CD14-positive monocyte (primary cell): ENCODE data around the gene CTDSPL. TPM values are rescaled to one million over a fixed set of nuclear protein-coding genes. Genes with fewer than 3 reads are reported as not detected.

Experiments used
- DNase-seq, 3 donors: peaks; one replicate each; pipeline ENCODE4 v3.0.0-alpha.2; 2011 to 2022
- H2AFZ ChIP-seq: 2 replicates; pipeline ENCODE4 v1.6.0; 2012; ENCODE audit warnings: mild to moderate bottlenecking, low read depth, low read length, inconsistent platforms; ENCODE audit not compliant: insufficient read depth, poor library complexity, severe bottlenecking
- H3K27ac ChIP-seq, 2 donors: 1 replicate in 1 of 2; 2 replicates in 1 of 2; pipeline ENCODE4 v1.5.1; 2012 to 2013; ENCODE audit warnings: low read length in 2 of 2, control low read depth in 1 of 2, inconsistent platforms in 1 of 2, low read depth in 1 of 2, mild to moderate bottlenecking in 1 of 2
- H3K27me3 ChIP-seq, 2 donors: one replicate each; pipeline versions ENCODE4 v1.6.0 to v1.6.1; 2011 to 2013; ENCODE audit warnings: low read length in 2 of 2; ENCODE audit not compliant: control insufficient read depth in 2 of 2, insufficient read depth in 2 of 2
- H3K36me3 ChIP-seq, 2 donors: replicated peaks in 1 of 2; 1 replicate in 1 of 2; 2 replicates in 1 of 2; pipeline versions ENCODE4 v1.5.1 to v1.6.1; 2012 to 2013; ENCODE audit warnings: low read length in 2 of 2, control low read depth in 1 of 2, inconsistent platforms in 1 of 2, mild to moderate bottlenecking in 1 of 2; ENCODE audit not compliant: insufficient read depth in 2 of 2, control insufficient read depth in 1 of 2
- H3K4me1 ChIP-seq, 2 donors: 1 replicate in 1 of 2; 2 replicates in 1 of 2; pipeline versions ENCODE4 v1.5.1 to v1.6.1; 2012 to 2013; ENCODE audit warnings: low read length in 2 of 2, control low read depth in 1 of 2, inconsistent platforms in 1 of 2, mild to moderate bottlenecking in 1 of 2, moderate library complexity in 1 of 2; ENCODE audit not compliant: insufficient read depth in 2 of 2, control insufficient read depth in 1 of 2
- H3K4me2 ChIP-seq: replicated peaks from 2 replicates; pipeline ENCODE3; 2012; ENCODE audit warnings: low read length, moderate library complexity, mild to moderate bottlenecking; ENCODE audit not compliant: poor library complexity, severe bottlenecking; ENCODE audit errors: extremely low read depth
- H3K4me3 ChIP-seq, 3 experiments: fragments of 200-600 bp in 1 of 3; sonication (generic) in 1 of 3; replicated peaks in 1 of 3; 1 replicate in 2 of 3; 2 replicates in 1 of 3; pipeline ENCODE4 v1.5.1; 2011 to 2013; ENCODE audit warnings: low read length in 3 of 3, mild to moderate bottlenecking in 3 of 3, control low read depth in 2 of 3, low read depth in 2 of 3, inconsistent platforms in 1 of 3, moderate library complexity in 1 of 3
- H3K79me2 ChIP-seq: 2 replicates; pipeline ENCODE4 v1.6.0; 2012; ENCODE audit warnings: mild to moderate bottlenecking, control low read depth, inconsistent platforms, low read length, moderate library complexity; ENCODE audit not compliant: insufficient read depth
- H3K9ac ChIP-seq: 2 replicates; pipeline ENCODE4 v1.6.0; 2017; ENCODE audit warnings: low read length, mild to moderate bottlenecking; ENCODE audit not compliant: insufficient read depth, poor library complexity, severe bottlenecking
- H3K9me3 ChIP-seq, 2 donors: replicated peaks in 1 of 2; 1 replicate in 1 of 2; 2 replicates in 1 of 2; pipeline versions ENCODE4 v1.5.1 to v1.6.1; 2012 to 2013; ENCODE audit warnings: low read length in 2 of 2, control low read depth in 1 of 2; ENCODE audit not compliant: control insufficient read depth in 1 of 2, insufficient read depth in 1 of 2
- H4K20me1 ChIP-seq: 2 replicates; pipeline ENCODE4 v1.6.0; 2012; ENCODE audit warnings: mild to moderate bottlenecking, low read length, control low read depth, moderate library complexity; ENCODE audit not compliant: insufficient read depth
- H3K27ac Mint-ChIP-seq, 7 donors: one replicate each; pipeline ENCODE4 v1.8.0; 2020; ENCODE audit warnings: mild to moderate bottlenecking in 7 of 7, mixed read lengths in 7 of 7, moderate library complexity in 6 of 7, inconsistent platforms in 2 of 7
- H3K27me3 Mint-ChIP-seq, 3 donors: one replicate each; pipeline ENCODE4 v1.8.0; 2021 to 2022; ENCODE audit warnings: low read depth in 3 of 3, mild to moderate bottlenecking in 3 of 3, mixed read lengths in 3 of 3, moderate library complexity in 3 of 3, inconsistent platforms in 1 of 3
- H3K36me3 Mint-ChIP-seq, 2 donors: one replicate each; pipeline ENCODE4 v1.8.0; 2020; ENCODE audit warnings: mixed read lengths in 2 of 2, inconsistent platforms in 1 of 2, mild to moderate bottlenecking in 1 of 2
- H3K4me1 Mint-ChIP-seq: one replicate; pipeline ENCODE4 v1.8.0; 2020; ENCODE audit warnings: mild to moderate bottlenecking, mixed read lengths
- H3K4me3 Mint-ChIP-seq, 2 donors: one replicate each; pipeline ENCODE4 v1.8.0; 2020; ENCODE audit warnings: mild to moderate bottlenecking in 2 of 2, mixed read lengths in 2 of 2, moderate library complexity in 1 of 2
- H3K9me3 Mint-ChIP-seq, 7 donors: one replicate each; pipeline ENCODE4 v1.8.0; 2020 to 2022; ENCODE audit warnings: mixed read lengths in 7 of 7, mild to moderate bottlenecking in 6 of 7, moderate library complexity in 6 of 7, inconsistent platforms in 2 of 7
- CTCF ChIP-seq: fragments of 200-600 bp; IDR thresholded peaks from one replicate; pipeline ENCODE4 v1.8.0; 2022; ENCODE audit warnings: antibody characterized with exemption, mild to moderate bottlenecking
- WGBS: methylation state at CpG from one replicate; pipeline ENCODE4 v1.1.5; 2013; ENCODE audit warnings: missing lambda C conversion rate; ENCODE audit not compliant: insufficient coverage; 5-methylcytosine and 5-hydroxymethylcytosine counted together
- intact Hi-C, 2 donors: fragments of 100-400 bp; cut with micrococcal nuclease; formaldehyde crosslinking; loops; one replicate each; pipeline versions ENCODE4 v1.15.0 to v1.15.1; 2023
- polyA plus RNA-seq, 3 donors: library from polyadenylated mRNA; depleted of rRNA in 1 of 3; unstranded in 2 of 3; stranded (reverse) in 1 of 3; fragments of 300-500 nt in 2 of 3; fragments of >200 nt in 1 of 3; fragmentation: Illumina TruSeq in 2 of 3; gene quantifications; 1 replicate in 2 of 3; 2 replicates in 1 of 3; pipeline ENCODE4 v1.2.3, GENCODE V29; 2012 to 2021

The CTDSPL gene
- polyA plus RNA-seq, 3 donors: 0.15 to 0.69 (median 0.33) TPM

- no peak for TF ChIP-seq CTCF
- H3K36me3 ChIP-seq: peaks cover 39 to 66% of the 10 kb centered on the region in 2 donors
- no peaks in the 10 kb centered on the region for H3K9me3 ChIP-seq
- no peak overlapping the region for H3K9ac ChIP-seq
- H2AFZ ChIP-seq: no peak overlapping the region
- WGBS: 95% methylated on average over 2 of the region's 6 CpGs
- peaks cover 49% of the 10 kb centered on the region for H3K4me1 Mint-ChIP-seq
- peak overlapping the region in 5 of 7 donors; percentile 43 to 96 (median 67) for H3K27ac Mint-ChIP-seq
- peaks cover 48 to 73% of the 10 kb centered on the region in 2 donors for H3K36me3 Mint-ChIP-seq
- H3K4me2 ChIP-seq: no peak overlapping the region
- H4K20me1 ChIP-seq: no peaks in the 10 kb centered on the region
- no peaks in the 10 kb centered on the region for H3K27me3 ChIP-seq
- H3K4me3 Mint-ChIP-seq: no peak overlapping the region
- no peaks in the 10 kb centered on the region for H3K9me3 Mint-ChIP-seq
- peaks cover 40 to 56% of the 10 kb centered on the region in 2 donors for H3K4me1 ChIP-seq
- peaks cover 0 to 7% (median 4%) of the 10 kb centered on the region in 3 donors for H3K27me3 Mint-ChIP-seq
- H3K27ac ChIP-seq: peak overlapping the region in 1 of 2 donors; percentile 6
- H3K4me3 ChIP-seq: no peak overlapping the region
- no peak for DNase-seq
- peaks cover 32% of the 10 kb centered on the region for H3K79me2 ChIP-seq
- intact Hi-C loops: loop anchor here in 1 of 2 donors (5.0 kb wide), 1 partner anchor 33 kb away; no protein-coding TSS in a partner anchor
Measured at GRCh38 chr3:37999836-38000235, 138.2 kb downstream of the CTDSPL start.

- peak overlapping the region in 4 of 7 donors; percentile 6 to 84 (median 42) for H3K27ac Mint-ChIP-seq
- no peaks in the 10 kb centered on the region for H3K27me3 ChIP-seq
- TF ChIP-seq CTCF: no peak
- H3K4me1 ChIP-seq: peaks cover 35 to 50% of the 10 kb centered on the region in 2 donors
- WGBS: 100% methylated on average over 6 of the region's 6 CpGs
- H3K9me3 ChIP-seq: no peaks in the 10 kb centered on the region
- intact Hi-C loops: loop anchor here in 1 of 2 donors (5.0 kb wide), 1 partner anchor 33 kb away; no protein-coding TSS in a partner anchor
- H3K36me3 ChIP-seq: peaks cover 45 to 70% of the 10 kb centered on the region in 2 donors
- no peak overlapping the region for H3K4me3 ChIP-seq
- no peak overlapping the region for H3K4me2 ChIP-seq
- peaks cover 27% of the 10 kb centered on the region for H3K79me2 ChIP-seq
- peak overlapping the region in 1 of 2 donors; percentile 3 for H3K27ac ChIP-seq
- no peak overlapping the region for H2AFZ ChIP-seq
- H3K4me1 Mint-ChIP-seq: peaks cover 44% of the 10 kb centered on the region
- H3K9ac ChIP-seq: no peak overlapping the region
- no peaks in the 10 kb centered on the region for H4K20me1 ChIP-seq
- H3K36me3 Mint-ChIP-seq: peaks cover 53 to 78% of the 10 kb centered on the region in 2 donors
- H3K4me3 Mint-ChIP-seq: no peak overlapping the region
- DNase-seq: no peak
- peaks cover 0 to 7% (median 3%) of the 10 kb centered on the region in 3 donors for H3K27me3 Mint-ChIP-seq
- H3K9me3 Mint-ChIP-seq: no peaks in the 10 kb centered on the region
Measured at GRCh38 chr3:38000242-38000916, 138.7 kb downstream of the CTDSPL start.
